Measurements from ENCODE around the gene ABCA3. TPM values are rescaled to one million over a fixed set of nuclear protein-coding genes. Genes with fewer than 3 reads are reported as not detected.

Gene ABCA3
- total RNA-seq, 4 donors from 2014 or later: 6.8 to 17.9 (median 11.0) TPM

DNA sequence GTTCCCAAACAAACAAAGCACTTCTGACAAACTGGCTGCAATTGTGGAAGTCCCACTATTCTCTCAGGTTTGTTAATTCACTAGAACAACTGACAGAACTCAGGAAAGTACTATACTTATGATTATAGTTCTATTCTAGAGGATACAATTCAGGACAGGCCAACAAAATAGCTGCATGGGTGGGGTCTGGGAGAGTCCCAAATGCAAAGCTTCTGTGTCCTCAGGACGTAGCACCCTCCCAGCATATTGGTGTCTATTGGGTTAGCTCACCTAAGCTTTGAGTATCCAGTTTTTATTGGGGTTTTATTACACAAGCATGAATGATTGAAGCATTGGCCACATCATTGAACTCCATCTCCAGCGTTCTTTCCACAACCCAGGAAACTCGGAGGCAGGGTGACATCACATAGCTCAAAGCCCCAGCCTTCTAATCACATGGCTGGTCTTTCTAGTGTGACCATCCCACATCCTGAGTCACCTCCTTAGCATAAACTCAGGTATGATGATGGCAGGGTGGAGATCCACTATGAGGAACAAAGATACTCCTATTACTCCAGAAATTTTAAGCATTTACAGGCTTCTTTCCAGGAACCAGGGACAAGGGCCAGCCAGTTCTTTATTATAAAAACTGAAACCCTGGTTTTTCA, 44.8 kb upstream of the ABCA3 start:
- Histone ChIP-seq H3K27me3 (no peaks in the 10 kb centered on the region), H3K9me3 (peaks cover 5% of the 10 kb centered on the region), H3K27ac (no peak overlapping the region), H3K36me3 (no peaks in the 10 kb centered on the region), H3K4me1 (no peaks in the 10 kb centered on the region), H3K4me3 (no peak overlapping the region)
- TF ChIP-seq CTCF (IDR thresholded peaks at IDR 0.05): no peak
- no peak for TF ChIP-seq POLR2A (IDR thresholded peaks at IDR 0.05)
- TF ChIP-seq EP300 (IDR thresholded peaks at IDR 0.05): no peak
- TF ChIP-seq POLR2AphosphoS5 (IDR thresholded peaks at IDR 0.05): no peak
- 49% methylated on average over 3 of the region's 3 CpGs for WGBS
- no peak for DNase-seq (ENCODE audit: low spot score in 2 of 2)

DNA sequence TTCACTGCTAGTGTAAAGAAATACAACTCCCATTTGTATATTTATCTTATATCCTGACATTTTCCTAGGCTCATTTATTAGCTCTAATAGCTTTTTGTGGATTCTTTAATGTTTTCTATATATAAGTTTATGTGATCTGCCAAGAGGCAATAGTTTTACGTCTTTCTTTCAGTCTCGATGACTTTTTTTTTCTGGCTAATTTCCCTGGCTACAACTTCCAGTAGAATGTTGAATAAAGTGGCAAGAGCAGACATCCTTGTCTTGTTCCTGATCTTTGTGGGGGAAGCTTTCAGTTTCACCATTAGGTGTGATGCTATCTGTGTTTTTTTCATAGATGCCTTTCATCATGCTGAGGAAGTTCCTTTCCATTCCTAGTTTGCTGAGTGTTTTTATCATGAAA, 43.9 kb upstream of the ABCA3 start:
- no peaks in the 10 kb centered on the region for H3K36me3 ChIP-seq
- TF ChIP-seq CTCF (IDR thresholded peaks at IDR 0.05) (no peak), POLR2A (IDR thresholded peaks at IDR 0.05) (no peak), POLR2AphosphoS5 (IDR thresholded peaks at IDR 0.05) (no peak), EP300 (IDR thresholded peaks at IDR 0.05) (no peak)
- peaks cover 5% of the 10 kb centered on the region for H3K9me3 ChIP-seq
- no peak for DNase-seq (ENCODE audit: low spot score in 2 of 2)
- H3K4me3 ChIP-seq: no peak overlapping the region
- H3K4me1 ChIP-seq: no peaks in the 10 kb centered on the region
- no peak overlapping the region for H3K27ac ChIP-seq
- H3K27me3 ChIP-seq: no peaks in the 10 kb centered on the region
- 10% methylated on average over 2 of the region's 2 CpGs for WGBS

- H3K36me3 ChIP-seq: no peaks in the 10 kb centered on the region
- no peaks in the 10 kb centered on the region for H3K4me1 ChIP-seq
- H3K27ac ChIP-seq: no peak overlapping the region
- DNase-seq (ENCODE audit: low spot score in 2 of 2): no peak
- H3K27me3 ChIP-seq: no peaks in the 10 kb centered on the region
- H3K9me3 ChIP-seq: no peaks in the 10 kb centered on the region
- H3K4me3 ChIP-seq: no peak overlapping the region
- WGBS: 100% methylated on average over 1 of the region's 1 CpG
- no peak for TF ChIP-seq POLR2A (IDR thresholded peaks at IDR 0.05)
- TF ChIP-seq EP300 (IDR thresholded peaks at IDR 0.05): no peak
- no peak for TF ChIP-seq POLR2AphosphoS5 (IDR thresholded peaks at IDR 0.05)
- no peak for TF ChIP-seq CTCF (IDR thresholded peaks at IDR 0.05)
Observed at GRCh38 chr16:2383501-2383900, 43.0 kb upstream of the ABCA3 start.

DNA sequence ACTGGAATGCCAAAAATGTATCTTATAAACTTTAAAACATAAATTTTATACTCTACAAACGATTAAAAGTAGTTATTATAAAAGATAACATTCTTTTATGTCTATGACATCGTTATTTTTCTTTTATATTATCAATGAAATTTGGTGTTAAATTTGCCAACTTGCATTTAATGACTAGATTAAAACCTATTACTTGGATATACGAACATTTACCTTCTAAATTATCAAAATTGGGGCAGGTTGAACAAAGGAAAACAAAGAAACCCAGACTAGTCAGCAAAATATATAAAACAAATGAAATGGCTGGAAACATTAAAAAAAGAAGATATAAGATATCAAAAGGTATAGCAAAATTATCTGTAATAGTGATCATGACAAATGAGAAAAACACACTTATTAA, 34.1 kb upstream of the ABCA3 start:
- Histone ChIP-seq H3K9me3 (no peaks in the 10 kb centered on the region), H3K27ac (no peak overlapping the region), H3K4me3 (no peak overlapping the region), H3K36me3 (no peaks in the 10 kb centered on the region), H3K27me3 (no peaks in the 10 kb centered on the region), H3K4me1 (no peaks in the 10 kb centered on the region)
- TF ChIP-seq EP300 (IDR thresholded peaks at IDR 0.05) (no peak), POLR2A (IDR thresholded peaks at IDR 0.05) (no peak), CTCF (IDR thresholded peaks at IDR 0.05) (no peak), POLR2AphosphoS5 (IDR thresholded peaks at IDR 0.05) (no peak)
- no peak for DNase-seq (ENCODE audit: low spot score in 2 of 2)
- 58% methylated on average over 3 of the region's 3 CpGs for WGBS

DNA sequence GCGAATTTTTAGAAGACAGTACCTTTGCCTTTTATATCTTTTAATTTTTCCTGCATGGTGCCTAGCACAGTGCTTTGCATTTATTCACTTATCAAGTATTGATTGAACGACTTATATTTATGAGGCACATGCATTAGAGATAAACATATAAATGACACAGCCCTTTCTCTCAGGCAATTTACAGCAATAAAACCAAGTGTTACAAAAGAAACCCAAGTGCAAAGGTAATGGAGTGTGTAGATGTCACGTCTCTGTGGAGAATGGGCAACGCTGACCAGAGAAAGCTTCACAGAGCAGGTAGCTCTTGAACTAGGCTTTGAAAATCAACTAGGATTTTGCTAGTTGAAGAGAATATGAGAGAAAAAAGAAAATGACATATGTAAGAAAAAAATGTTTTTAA, 32.6 kb upstream of the ABCA3 start:
- TF ChIP-seq CTCF (IDR thresholded peaks at IDR 0.05): no peak
- no peak for TF ChIP-seq POLR2AphosphoS5 (IDR thresholded peaks at IDR 0.05)
- TF ChIP-seq EP300 (IDR thresholded peaks at IDR 0.05): no peak
- TF ChIP-seq POLR2A (IDR thresholded peaks at IDR 0.05): no peak
- no peak for DNase-seq (ENCODE audit: low spot score in 2 of 2)
- no peaks in the 10 kb centered on the region for H3K4me1 ChIP-seq
- no peaks in the 10 kb centered on the region for H3K36me3 ChIP-seq
- no peak overlapping the region for H3K27ac ChIP-seq
- H3K27me3 ChIP-seq: no peaks in the 10 kb centered on the region
- WGBS: 92% methylated on average over 4 of the region's 4 CpGs
- no peak overlapping the region for H3K4me3 ChIP-seq
- H3K9me3 ChIP-seq: no peaks in the 10 kb centered on the region

All from suprapubic skin (tissue), 4 donors.